GM18907 (cell line): ENCODE data around the gene IFIH1.

ENCODE experiments used
- ATAC-seq: cut with Tn5 transposase; IDR thresholded peaks from one replicate; pipeline ENCODE4 v1.9.1; 2021; ENCODE audit warnings: mild to moderate bottlenecking, moderate library complexity; ENCODE audit not compliant: unreplicated experiment

Gene IFIH1

DNA sequence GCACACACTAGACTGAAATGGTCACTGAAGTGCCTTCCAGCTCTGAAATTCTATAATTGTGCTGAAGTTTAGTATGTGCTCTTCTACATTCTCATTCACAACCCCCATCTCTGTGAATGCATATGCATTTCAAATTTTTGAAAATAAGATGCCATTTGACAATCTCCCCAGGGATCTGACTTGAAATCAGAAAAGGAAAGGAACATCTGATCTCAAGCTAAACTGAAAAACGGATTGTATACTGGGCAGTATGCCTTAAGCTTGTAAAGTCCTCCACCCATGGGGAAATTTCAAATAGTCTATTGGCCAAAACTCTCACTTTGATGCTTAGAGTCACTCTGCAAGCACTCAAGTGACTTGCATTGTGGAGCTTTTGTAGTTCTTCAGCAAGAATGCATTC is 98.1 kb downstream of the IFIH1 start:
- ATAC-seq: no peak

DNA sequence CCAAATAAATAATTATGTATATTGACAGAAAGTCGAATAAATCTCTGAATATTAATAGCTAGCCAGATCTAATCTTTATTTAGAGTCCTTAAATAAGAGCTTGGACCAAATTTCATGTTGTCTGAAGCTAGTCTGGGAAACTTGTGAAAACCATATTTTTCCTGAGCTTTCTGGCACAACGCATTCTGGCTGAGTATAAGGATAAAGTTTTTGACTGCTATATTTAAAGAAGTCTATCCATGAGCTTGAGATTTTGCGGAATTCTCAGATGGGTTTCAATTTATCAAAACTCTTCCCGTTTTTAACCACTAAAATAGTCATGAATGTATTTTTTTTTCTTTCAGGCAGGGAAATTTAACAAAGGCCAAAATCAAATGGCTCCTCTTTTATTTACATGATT is 99.1 kb downstream of the IFIH1 start:
- ATAC-seq: no peak

DNA sequence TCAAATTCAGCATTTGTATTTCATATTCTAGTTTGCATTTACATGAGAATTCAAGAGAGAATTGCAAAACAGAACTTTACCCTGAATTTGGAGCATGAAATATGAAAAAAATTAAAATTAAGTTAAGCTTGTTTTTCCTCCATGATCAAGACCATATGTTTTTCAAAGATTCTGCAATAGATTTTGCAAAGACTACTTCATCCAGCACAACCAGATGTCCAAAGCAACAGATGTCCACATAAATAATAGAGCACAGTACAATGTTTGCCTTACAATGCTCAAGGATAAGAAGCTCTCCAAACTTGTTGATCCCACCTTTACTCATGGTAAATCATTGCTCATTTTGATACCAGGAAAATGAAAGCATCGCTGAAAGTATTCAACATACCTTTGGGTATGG is 100.9 kb downstream of the IFIH1 start:
- ATAC-seq: no peak
